Measurements from ENCODE around the gene LRIT2.

Gene LRIT2

DNA sequence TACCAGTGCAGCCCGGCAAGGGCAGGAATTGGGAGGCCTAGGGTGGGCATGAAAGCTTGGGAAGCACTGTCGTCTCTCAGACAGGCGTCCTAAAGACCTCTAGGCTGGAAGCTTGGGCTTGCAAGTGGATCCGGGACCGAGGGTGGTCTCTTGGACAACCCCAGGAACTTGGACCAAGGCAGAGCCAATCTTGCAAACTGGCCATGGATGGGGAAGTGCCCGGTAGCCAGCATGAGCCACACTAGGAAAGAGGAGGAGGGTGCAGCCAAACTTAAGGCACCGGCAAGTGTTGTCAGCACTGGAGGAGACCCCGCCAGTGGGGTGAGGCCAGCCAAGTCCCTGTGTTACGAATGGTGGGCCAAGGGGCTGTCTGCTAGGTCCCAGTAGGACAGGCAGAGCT lies 8.5 kb downstream of the LRIT2 start:
- POLR2A ChIA-PET: no interaction called here
- 93% methylated on average over 9 of the region's 9 CpGs for whole genome bisulfite sequencing (ENCODE audit: insufficient coverage)
- Histone ChIP-seq H3K27me3 (replicated peaks in 2 of 5; ENCODE audit: control insufficient read depth in 4 of 5, insufficient read depth in 5 of 5, low read length in 4 of 5) (peaks cover 0 to 12% (median under 1%) of the 10 kb centered on the region in 5 experiments), H3K4me1 (ENCODE audit: control extremely low read depth in 1 of 4, control insufficient read depth in 4 of 4, insufficient read depth in 4 of 4, low read length in 3 of 4) (no peaks in the 10 kb centered on the region), H3K9me3 (ENCODE audit: control extremely low read depth in 1 of 5, control insufficient read depth in 4 of 5, insufficient read depth in 2 of 5, low read depth in 1 of 5, low read length in 4 of 5) (peaks cover 0 to 3% (median 0%) of the 10 kb centered on the region in 5 experiments), H3K27ac (ENCODE audit: insufficient read depth in 1 of 2, low read depth in 1 of 2, low read length in 2 of 2, poor library complexity in 1 of 2, severe bottlenecking in 2 of 2) (no peak overlapping the region), H3K36me3 (ENCODE audit: control insufficient read depth in 4 of 4, insufficient read depth in 4 of 4, low read length in 3 of 4) (no peaks in the 10 kb centered on the region), H3K4me3 (ENCODE audit: control insufficient read depth in 1 of 7, extremely low read depth in 1 of 7, insufficient read depth in 4 of 7, low read depth in 2 of 7, low read length in 6 of 7) (no peak overlapping the region)
- CTCF ChIA-PET: interaction anchor here (1.0 to 2.1 kb wide), 4 partner anchors 8 to 23 kb away, joined by 3 to 7 read pairs (median 3); no protein-coding TSS in a partner anchor
- no peak for DNase-seq

GRCh38 chr10:84214612-84215235 lies 10.6 kb downstream of the LRIT2 start:
- peaks cover 0 to 18% (median 4%) of the 10 kb centered on the region in 5 experiments for H3K27me3 ChIP-seq (replicated peaks in 2 of 5; ENCODE audit: control insufficient read depth in 4 of 5, insufficient read depth in 5 of 5, low read length in 4 of 5)
- DNase-seq: peak; percentile 29 to 63 (median 50)
- POLR2A ChIA-PET: no interaction called here

GRCh38 chr10:84214046-84214572 lies 11.2 kb downstream of the LRIT2 start:
- H3K9me3 ChIP-seq (ENCODE audit: control extremely low read depth in 1 of 5, control insufficient read depth in 4 of 5, insufficient read depth in 2 of 5, low read depth in 1 of 5, low read length in 4 of 5): peaks cover 0 to under 1% (median 0%) of the 10 kb centered on the region in 5 experiments
- ChIA-PET POLR2A (no interaction called here), CTCF (interaction anchor here (0.6 to 1.8 kb wide), 6 partner anchors 20 to 1243 kb away, joined by 3 to 4 read pairs (median 3); no protein-coding TSS in a partner anchor)
- DNase-seq: no peak
- no peaks in the 10 kb centered on the region for H3K36me3 ChIP-seq (ENCODE audit: control insufficient read depth in 4 of 4, insufficient read depth in 4 of 4, low read length in 3 of 4)
- H3K27me3 ChIP-seq (replicated peaks in 2 of 5; ENCODE audit: control insufficient read depth in 4 of 5, insufficient read depth in 5 of 5, low read length in 4 of 5): peaks cover 0 to 18% (median 4%) of the 10 kb centered on the region in 5 experiments
- 79% methylated on average over 18 of the region's 25 CpGs for WGBS (ENCODE audit: insufficient coverage)
- H3K4me3 ChIP-seq (ENCODE audit: control insufficient read depth in 1 of 7, extremely low read depth in 1 of 7, insufficient read depth in 4 of 7, low read depth in 2 of 7, low read length in 6 of 7): peak overlapping the region in 1 of 7 experiments; percentile 66
- H3K27ac ChIP-seq (ENCODE audit: insufficient read depth in 1 of 2, low read depth in 1 of 2, low read length in 2 of 2, poor library complexity in 1 of 2, severe bottlenecking in 2 of 2): no peak overlapping the region
- H3K4me1 ChIP-seq (ENCODE audit: control extremely low read depth in 1 of 4, control insufficient read depth in 4 of 4, insufficient read depth in 4 of 4, low read length in 3 of 4): no peaks in the 10 kb centered on the region

More at GRCh38 chr10:84214612-84215235, 10.6 kb downstream of the LRIT2 start:
- H3K27ac ChIP-seq (ENCODE audit: insufficient read depth in 1 of 2, low read depth in 1 of 2, low read length in 2 of 2, poor library complexity in 1 of 2, severe bottlenecking in 2 of 2): no peak overlapping the region
- no peaks in the 10 kb centered on the region for H3K4me1 ChIP-seq (ENCODE audit: control extremely low read depth in 1 of 4, control insufficient read depth in 4 of 4, insufficient read depth in 4 of 4, low read length in 3 of 4)
- peaks cover 0 to 3% (median 0%) of the 10 kb centered on the region in 5 experiments for H3K9me3 ChIP-seq (ENCODE audit: control extremely low read depth in 1 of 5, control insufficient read depth in 4 of 5, insufficient read depth in 2 of 5, low read depth in 1 of 5, low read length in 4 of 5)
- H3K4me3 ChIP-seq (ENCODE audit: control insufficient read depth in 1 of 7, extremely low read depth in 1 of 7, insufficient read depth in 4 of 7, low read depth in 2 of 7, low read length in 6 of 7): peak overlapping the region in 1 of 7 experiments; percentile 66
- H3K36me3 ChIP-seq (ENCODE audit: control insufficient read depth in 4 of 4, insufficient read depth in 4 of 4, low read length in 3 of 4): no peaks in the 10 kb centered on the region
- WGBS (ENCODE audit: insufficient coverage): 50% methylated on average over 11 of the region's 12 CpGs
- CTCF ChIA-PET: interaction anchor here (1.0 to 1.4 kb wide), 3 partner anchors 19 to 48 kb away, joined by 3 read pairs; no protein-coding TSS in a partner anchor

GRCh38 chr10:84213076-84213475 lies 12.3 kb downstream of the LRIT2 start:
- Histone ChIP-seq H3K4me1 (ENCODE audit: control extremely low read depth in 1 of 4, control insufficient read depth in 4 of 4, insufficient read depth in 4 of 4, low read length in 3 of 4) (no peaks in the 10 kb centered on the region), H3K4me3 (ENCODE audit: control insufficient read depth in 1 of 7, extremely low read depth in 1 of 7, insufficient read depth in 4 of 7, low read depth in 2 of 7, low read length in 6 of 7) (no peak overlapping the region), H3K27ac (ENCODE audit: insufficient read depth in 1 of 2, low read depth in 1 of 2, low read length in 2 of 2, poor library complexity in 1 of 2, severe bottlenecking in 2 of 2) (no peak overlapping the region), H3K27me3 (replicated peaks in 2 of 5; ENCODE audit: control insufficient read depth in 4 of 5, insufficient read depth in 5 of 5, low read length in 4 of 5) (peaks cover 0 to 21% (median 9%) of the 10 kb centered on the region in 5 experiments), H3K9me3 (ENCODE audit: control extremely low read depth in 1 of 5, control insufficient read depth in 4 of 5, insufficient read depth in 2 of 5, low read depth in 1 of 5, low read length in 4 of 5) (no peaks in the 10 kb centered on the region), H3K36me3 (ENCODE audit: control insufficient read depth in 4 of 4, insufficient read depth in 4 of 4, low read length in 3 of 4) (no peaks in the 10 kb centered on the region)
- ChIA-PET POLR2A (no interaction called here), CTCF (interaction anchor here (1.2 to 1.8 kb wide), 3 partner anchors 13 to 58 kb away, joined by 4 to 5 read pairs (median 4); no protein-coding TSS in a partner anchor)
- DNase-seq: no peak
- WGBS (ENCODE audit: insufficient coverage): 93% methylated on average over 8 of the region's 11 CpGs

DNA sequence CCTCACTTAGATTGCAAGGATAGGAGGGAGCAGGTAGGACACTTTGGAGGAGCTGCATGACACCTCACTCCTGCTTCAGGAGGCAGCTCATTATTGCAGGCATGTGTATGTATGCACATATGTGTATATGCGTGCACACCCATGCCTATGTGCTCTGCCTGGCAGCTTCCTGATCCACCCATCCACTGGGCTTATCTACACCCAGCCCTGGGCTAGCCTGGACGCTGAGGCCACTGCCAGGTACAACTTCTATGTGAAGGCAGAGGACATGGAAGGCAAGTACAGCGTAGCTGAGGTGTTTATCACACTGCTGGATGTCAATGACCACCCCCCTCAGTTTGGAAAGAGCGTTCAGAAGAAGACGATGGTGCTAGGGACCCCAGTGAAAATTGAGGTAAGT lies 13.3 kb downstream of the LRIT2 start:
- ChIA-PET POLR2A (no interaction called here), CTCF (interaction anchor here (1.3 to 2.2 kb wide), 3 partner anchors 12 to 63 kb away, joined by 4 to 10 read pairs (median 5); no protein-coding TSS in a partner anchor)
- 84% methylated on average over 3 of the region's 5 CpGs for WGBS (ENCODE audit: insufficient coverage)
- H3K36me3 ChIP-seq (ENCODE audit: control insufficient read depth in 4 of 4, insufficient read depth in 4 of 4, low read length in 3 of 4): no peaks in the 10 kb centered on the region
- no peaks in the 10 kb centered on the region for H3K4me1 ChIP-seq (ENCODE audit: control extremely low read depth in 1 of 4, control insufficient read depth in 4 of 4, insufficient read depth in 4 of 4, low read length in 3 of 4)
- H3K4me3 ChIP-seq (ENCODE audit: control insufficient read depth in 1 of 7, extremely low read depth in 1 of 7, insufficient read depth in 4 of 7, low read depth in 2 of 7, low read length in 6 of 7): no peak overlapping the region
- H3K27ac ChIP-seq (ENCODE audit: insufficient read depth in 1 of 2, low read depth in 1 of 2, low read length in 2 of 2, poor library complexity in 1 of 2, severe bottlenecking in 2 of 2): no peak overlapping the region
- no peak for DNase-seq
- peaks cover 0 to 21% (median 13%) of the 10 kb centered on the region in 5 experiments for H3K27me3 ChIP-seq (replicated peaks in 2 of 5; ENCODE audit: control insufficient read depth in 4 of 5, insufficient read depth in 5 of 5, low read length in 4 of 5)
- no peaks in the 10 kb centered on the region for H3K9me3 ChIP-seq (ENCODE audit: control extremely low read depth in 1 of 5, control insufficient read depth in 4 of 5, insufficient read depth in 2 of 5, low read depth in 1 of 5, low read length in 4 of 5)

- WGBS (ENCODE audit: insufficient coverage): 95% methylated on average over 2 of the region's 2 CpGs
- no peak for DNase-seq
- Histone ChIP-seq H3K27ac (ENCODE audit: insufficient read depth in 1 of 2, low read depth in 1 of 2, low read length in 2 of 2, poor library complexity in 1 of 2, severe bottlenecking in 2 of 2) (no peak overlapping the region), H3K27me3 (replicated peaks in 2 of 5; ENCODE audit: control insufficient read depth in 4 of 5, insufficient read depth in 5 of 5, low read length in 4 of 5) (peaks cover 0 to 24% (median 13%) of the 10 kb centered on the region in 5 experiments), H3K9me3 (ENCODE audit: control extremely low read depth in 1 of 5, control insufficient read depth in 4 of 5, insufficient read depth in 2 of 5, low read depth in 1 of 5, low read length in 4 of 5) (no peaks in the 10 kb centered on the region), H3K4me3 (ENCODE audit: control insufficient read depth in 1 of 7, extremely low read depth in 1 of 7, insufficient read depth in 4 of 7, low read depth in 2 of 7, low read length in 6 of 7) (no peak overlapping the region), H3K4me1 (ENCODE audit: control extremely low read depth in 1 of 4, control insufficient read depth in 4 of 4, insufficient read depth in 4 of 4, low read length in 3 of 4) (no peaks in the 10 kb centered on the region), H3K36me3 (ENCODE audit: control insufficient read depth in 4 of 4, insufficient read depth in 4 of 4, low read length in 3 of 4) (no peaks in the 10 kb centered on the region)
- ChIA-PET POLR2A (no interaction called here), CTCF (interaction anchor here (1.3 to 2.2 kb wide), 2 partner anchors 11 to 63 kb away, joined by 5 to 10 read pairs; no protein-coding TSS in a partner anchor)
Observed at GRCh38 chr10:84211566-84211965, 13.8 kb downstream of the LRIT2 start.

- DNase-seq: no peak
- no peak overlapping the region for H3K27ac ChIP-seq (ENCODE audit: insufficient read depth in 1 of 2, low read depth in 1 of 2, low read length in 2 of 2, poor library complexity in 1 of 2, severe bottlenecking in 2 of 2)
- no peaks in the 10 kb centered on the region for H3K36me3 ChIP-seq (ENCODE audit: control insufficient read depth in 4 of 4, insufficient read depth in 4 of 4, low read length in 3 of 4)
- H3K4me3 ChIP-seq (ENCODE audit: control insufficient read depth in 1 of 7, extremely low read depth in 1 of 7, insufficient read depth in 4 of 7, low read depth in 2 of 7, low read length in 6 of 7): no peak overlapping the region
- no peaks in the 10 kb centered on the region for H3K4me1 ChIP-seq (ENCODE audit: control extremely low read depth in 1 of 4, control insufficient read depth in 4 of 4, insufficient read depth in 4 of 4, low read length in 3 of 4)
- ChIA-PET POLR2A (no interaction called here), CTCF (interaction anchor here (1.0 to 2.1 kb wide), 4 partner anchors 10 to 61 kb away, joined by 3 to 11 read pairs (median 4); no protein-coding TSS in a partner anchor)
- WGBS (ENCODE audit: insufficient coverage): 92% methylated on average over 9 of the region's 10 CpGs
- H3K9me3 ChIP-seq (ENCODE audit: control extremely low read depth in 1 of 5, control insufficient read depth in 4 of 5, insufficient read depth in 2 of 5, low read depth in 1 of 5, low read length in 4 of 5): no peaks in the 10 kb centered on the region
- peaks cover 0 to 13% (median 12%) of the 10 kb centered on the region in 5 experiments for H3K27me3 ChIP-seq (replicated peaks in 2 of 5; ENCODE audit: control insufficient read depth in 4 of 5, insufficient read depth in 5 of 5, low read length in 4 of 5)
Observed at GRCh38 chr10:84208023-84208422, 17.3 kb downstream of the LRIT2 start.

Data from common myeloid progenitor, CD34-positive (primary cell).